Right lobe of liver (tissue), 4 donors: ENCODE results near the gene NCAPH2.

ENCODE experiments used
- CTCF ChIP-seq, 4 donors: fragments of 200-600 bp in 3 of 4; fragments of 450-650 bp in 1 of 4; IDR thresholded peaks; one replicate each; pipeline versions ENCODE4 v1.5.1 to v1.8.0; 2016 to 2022; ENCODE audit warnings: antibody characterized with exemption in 4 of 4, mild to moderate bottlenecking in 2 of 4
- POLR2A ChIP-seq: fragments of 450-650 bp; IDR thresholded peaks from one replicate; pipeline ENCODE4 v1.6.1; 2017; ENCODE audit warnings: antibody characterized with exemption, mild to moderate bottlenecking
- donor health status: DM: no; HTN: no; CAD: no.
- donor health status: DM: no; HTN: no; CAD: no.
- donor health status: DM: no; HTN: yes; CAD: no.

GRCh38 chr22:50570861-50571260 is 62.8 kb downstream of the NCAPH2 start:
- no peak for TF ChIP-seq POLR2A
- TF ChIP-seq CTCF (IDR thresholded peaks at IDR 0.05), result no peak
